ENCODE data around the gene SFMBT1. TPM values are rescaled to one million over a fixed set of nuclear protein-coding genes. Genes with fewer than 3 reads are reported as not detected.

SFMBT1 gene
- total RNA-seq, 1 donor from 2014 or later: 5.5 TPM

DNA sequence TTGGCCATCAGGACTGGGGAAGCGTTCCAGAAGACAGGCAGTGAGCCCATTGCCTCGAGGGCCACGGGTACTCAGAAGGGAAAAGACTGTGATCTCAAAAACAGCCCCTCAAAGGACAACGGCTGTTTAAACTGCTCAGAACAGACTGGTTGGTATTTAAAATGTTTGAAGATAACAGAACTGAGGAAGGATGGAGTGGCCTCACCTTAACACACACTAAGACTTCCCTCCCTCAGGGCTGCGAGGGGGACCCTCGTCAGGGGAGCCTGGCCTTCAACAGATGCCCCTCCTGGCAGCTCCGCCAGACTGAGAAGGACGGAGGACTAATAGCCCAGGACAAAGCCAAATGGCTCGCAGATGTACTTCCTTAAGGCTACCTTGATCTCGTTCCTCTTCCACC lies 151.1 kb downstream of the SFMBT1 start:
- no peaks in the 10 kb centered on the region for H3K36me3 ChIP-seq (ENCODE audit: insufficient read depth, low read length)
- no peak overlapping the region for H3K4me2 ChIP-seq (ENCODE audit: low read length)
- TF ChIP-seq, protein P1, sequence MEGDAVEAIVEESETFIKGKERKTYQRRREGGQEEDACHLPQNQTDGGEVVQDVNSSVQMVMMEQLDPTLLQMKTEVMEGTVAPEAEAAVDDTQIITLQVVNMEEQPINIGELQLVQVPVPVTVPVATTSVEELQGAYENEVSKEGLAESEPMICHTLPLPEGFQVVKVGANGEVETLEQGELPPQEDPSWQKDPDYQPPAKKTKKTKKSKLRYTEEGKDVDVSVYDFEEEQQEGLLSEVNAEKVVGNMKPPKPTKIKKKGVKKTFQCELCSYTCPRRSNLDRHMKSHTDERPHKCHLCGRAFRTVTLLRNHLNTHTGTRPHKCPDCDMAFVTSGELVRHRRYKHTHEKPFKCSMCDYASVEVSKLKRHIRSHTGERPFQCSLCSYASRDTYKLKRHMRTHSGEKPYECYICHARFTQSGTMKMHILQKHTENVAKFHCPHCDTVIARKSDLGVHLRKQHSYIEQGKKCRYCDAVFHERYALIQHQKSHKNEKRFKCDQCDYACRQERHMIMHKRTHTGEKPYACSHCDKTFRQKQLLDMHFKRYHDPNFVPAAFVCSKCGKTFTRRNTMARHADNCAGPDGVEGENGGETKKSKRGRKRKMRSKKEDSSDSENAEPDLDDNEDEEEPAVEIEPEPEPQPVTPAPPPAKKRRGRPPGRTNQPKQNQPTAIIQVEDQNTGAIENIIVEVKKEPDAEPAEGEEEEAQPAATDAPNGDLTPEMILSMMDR (IDR thresholded peaks at IDR 0.05; ENCODE audit: insufficient read depth, low read depth, low read length): no peak
- no peak for TF ChIP-seq EZH2 (IDR thresholded peaks at IDR 0.05; ENCODE audit: insufficient read depth, low read length)
- Mint-ChIP-seq H3K27ac (ENCODE audit: unreplicated experiment) (no peak overlapping the region), H3K4me1 (ENCODE audit: low read depth, unreplicated experiment) (peaks cover 3% of the 10 kb centered on the region), H3K27me3 (ENCODE audit: low read depth, unreplicated experiment) (no peaks in the 10 kb centered on the region), H3K36me3 (ENCODE audit: low read depth, unreplicated experiment) (peaks cover 11% of the 10 kb centered on the region), H3K9me3 (ENCODE audit: unreplicated experiment) (no peaks in the 10 kb centered on the region), H3K4me3 (ENCODE audit: unreplicated experiment) (no peak overlapping the region)
- no peak overlapping the region for H3K4me3 ChIP-seq (ENCODE audit: insufficient read depth, low read depth, low read length)
- DNase-seq (ENCODE audit: low read depth) (no peak), FAIRE-seq (no peak)
- peaks cover 37% of the 10 kb centered on the region for H3K79me2 ChIP-seq (ENCODE audit: insufficient read depth, low read length)
- H3K27ac ChIP-seq (ENCODE audit: low read depth, low read length): no peak overlapping the region
- H4K20me1 ChIP-seq (ENCODE audit: insufficient read depth, low read length): peaks cover 54% of the 10 kb centered on the region
- no peak overlapping the region for H3K9ac ChIP-seq (ENCODE audit: low read length)
- no peaks in the 10 kb centered on the region for H3K27me3 ChIP-seq (ENCODE audit: insufficient read depth, low read length)
- H2AFZ ChIP-seq (ENCODE audit: low read depth, low read length): no peak overlapping the region
- no peaks in the 10 kb centered on the region for H3K9me3 ChIP-seq (ENCODE audit: insufficient read depth, low read depth, low read length)
- H3K4me1 ChIP-seq (ENCODE audit: insufficient read depth, low read length): peaks cover 8% of the 10 kb centered on the region

DNA sequence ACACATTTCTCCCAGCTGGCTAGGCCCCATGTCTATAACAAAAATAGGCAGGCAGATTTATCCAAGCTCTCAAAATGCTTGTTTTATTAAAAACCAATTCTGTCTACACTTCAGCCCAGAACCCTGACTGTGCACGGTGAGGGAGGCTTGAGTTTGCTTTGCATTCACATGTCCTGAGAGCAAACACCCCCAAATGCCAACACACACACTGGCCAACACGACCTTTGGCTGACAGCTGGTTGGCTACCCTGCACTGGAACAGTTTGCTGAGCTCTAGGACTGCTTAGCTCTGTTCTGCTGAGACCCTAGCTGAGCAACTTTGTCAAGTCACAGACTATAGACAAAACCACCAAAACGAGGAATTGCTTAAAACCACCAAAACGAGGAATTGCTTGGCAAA lies 152.2 kb downstream of the SFMBT1 start:
- Histone ChIP-seq H3K9me3 (ENCODE audit: insufficient read depth, low read depth, low read length) (no peaks in the 10 kb centered on the region), H3K79me2 (ENCODE audit: insufficient read depth, low read length) (peaks cover 47% of the 10 kb centered on the region), H3K4me1 (ENCODE audit: insufficient read depth, low read length) (peaks cover 8% of the 10 kb centered on the region), H3K27me3 (ENCODE audit: insufficient read depth, low read length) (no peaks in the 10 kb centered on the region), H3K36me3 (ENCODE audit: insufficient read depth, low read length) (no peaks in the 10 kb centered on the region), H4K20me1 (ENCODE audit: insufficient read depth, low read length) (peaks cover 64% of the 10 kb centered on the region), H3K4me3 (ENCODE audit: insufficient read depth, low read depth, low read length) (no peak overlapping the region), H3K4me2 (ENCODE audit: low read length) (no peak overlapping the region), H2AFZ (ENCODE audit: low read depth, low read length) (no peak overlapping the region), H3K9ac (ENCODE audit: low read length) (no peak overlapping the region), H3K27ac (ENCODE audit: low read depth, low read length) (no peak overlapping the region)
- FAIRE-seq (no peak), DNase-seq (ENCODE audit: low read depth) (no peak)
- Mint-ChIP-seq H3K27me3 (ENCODE audit: low read depth, unreplicated experiment) (no peaks in the 10 kb centered on the region), H3K4me1 (ENCODE audit: low read depth, unreplicated experiment) (peaks cover 3% of the 10 kb centered on the region), H3K9me3 (ENCODE audit: unreplicated experiment) (no peaks in the 10 kb centered on the region), H3K36me3 (ENCODE audit: low read depth, unreplicated experiment) (peaks cover 11% of the 10 kb centered on the region), H3K4me3 (ENCODE audit: unreplicated experiment) (no peak overlapping the region), H3K27ac (ENCODE audit: unreplicated experiment) (no peak overlapping the region)
- TF ChIP-seq, protein P1 (IDR thresholded peaks at IDR 0.05; ENCODE audit: insufficient read depth, low read depth, low read length): no peak
- no peak for TF ChIP-seq EZH2 (IDR thresholded peaks at IDR 0.05; ENCODE audit: insufficient read depth, low read length)

DNA sequence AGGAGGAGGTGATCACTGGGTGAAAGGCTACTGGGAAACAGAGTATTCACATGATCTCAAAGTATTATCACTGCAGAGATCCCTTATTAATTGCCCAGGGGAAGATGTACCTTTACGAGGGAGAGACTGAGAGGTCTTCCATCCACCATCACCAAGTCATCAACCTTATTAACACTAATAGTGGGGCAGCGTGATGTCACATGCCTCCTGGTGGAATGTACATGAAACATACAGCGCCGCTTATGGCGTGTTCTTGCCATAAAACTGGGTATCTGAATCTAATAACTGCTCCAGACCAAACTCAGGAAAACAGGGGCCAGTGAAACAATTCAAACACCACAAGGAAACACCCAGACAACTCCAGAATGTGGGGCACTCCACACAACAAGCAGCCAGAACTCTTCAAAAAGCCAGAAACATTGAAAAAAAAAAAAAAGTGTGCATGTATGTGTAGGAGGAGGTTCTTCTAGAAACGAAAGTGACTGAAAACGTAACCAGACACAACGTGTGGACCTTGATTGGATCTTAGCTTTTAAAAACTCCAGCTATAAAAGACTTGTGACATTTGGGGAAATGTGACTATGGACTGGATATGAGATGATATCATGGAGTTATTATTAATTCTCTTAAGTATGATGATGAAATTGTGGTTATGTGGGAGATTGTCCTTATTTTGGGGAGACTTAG lies 153.1 kb downstream of the SFMBT1 start:
- Histone ChIP-seq H4K20me1 (ENCODE audit: insufficient read depth, low read length) (peaks cover 72% of the 10 kb centered on the region), H3K36me3 (ENCODE audit: insufficient read depth, low read length) (no peaks in the 10 kb centered on the region), H3K79me2 (ENCODE audit: insufficient read depth, low read length) (peaks cover 55% of the 10 kb centered on the region), H2AFZ (ENCODE audit: low read depth, low read length) (no peak overlapping the region), H3K27me3 (ENCODE audit: insufficient read depth, low read length) (no peaks in the 10 kb centered on the region), H3K4me1 (ENCODE audit: insufficient read depth, low read length) (peaks cover 8% of the 10 kb centered on the region), H3K9me3 (ENCODE audit: insufficient read depth, low read depth, low read length) (no peaks in the 10 kb centered on the region), H3K27ac (ENCODE audit: low read depth, low read length) (no peak overlapping the region), H3K4me2 (ENCODE audit: low read length) (no peak overlapping the region), H3K9ac (ENCODE audit: low read length) (no peak overlapping the region), H3K4me3 (ENCODE audit: insufficient read depth, low read depth, low read length) (no peak overlapping the region)
- Mint-ChIP-seq H3K27ac (ENCODE audit: unreplicated experiment) (no peak overlapping the region), H3K4me3 (ENCODE audit: unreplicated experiment) (no peak overlapping the region), H3K36me3 (ENCODE audit: low read depth, unreplicated experiment) (peaks cover 11% of the 10 kb centered on the region), H3K27me3 (ENCODE audit: low read depth, unreplicated experiment) (no peaks in the 10 kb centered on the region), H3K4me1 (ENCODE audit: low read depth, unreplicated experiment) (peaks cover 3% of the 10 kb centered on the region), H3K9me3 (ENCODE audit: unreplicated experiment) (no peaks in the 10 kb centered on the region)
- DNase-seq (ENCODE audit: low read depth) (no peak), FAIRE-seq (no peak)
- TF ChIP-seq EZH2 (IDR thresholded peaks at IDR 0.05; ENCODE audit: insufficient read depth, low read length): no peak
- TF ChIP-seq, protein P1 (IDR thresholded peaks at IDR 0.05; ENCODE audit: insufficient read depth, low read depth, low read length): no peak
